HepG2 (cell line): ENCODE data around the gene ZMIZ1. TPM values are rescaled to one million over a fixed set of nuclear protein-coding genes. Genes with fewer than 3 reads are reported as not detected.

ENCODE experiments used
- ATAC-seq: fragments of 200-7000 bp; cut with Tn5 transposase; 3 replicates; pipeline ENCODE4 v1.9.1; 2020; ENCODE audit warnings: mild to moderate bottlenecking, moderate library complexity
- BruUV-seq: library from RNA; stranded (reverse); fragments of 400-500 nt; replicated peaks from 2 replicates; lab custom pipeline; 2021; lab: Mats Ljungman, UMichigan
- CTCF ChIA-PET: fragments of 300-600 bp; formaldehyde crosslinking; extraction: SDS; loops from one replicate; lab custom pipeline; 2021; ENCODE audit warnings: low total read pairs, inconsistent platforms, low intra/inter-chr PET ratio; lab: Yijun Ruan, JAX
- POLR2A ChIA-PET: fragments of 350-600 bp; sonication (Branson Sonifier 250); formaldehyde crosslinking; loops from one replicate; lab custom pipeline; 2020; ENCODE audit warnings: antibody characterized with exemption, inconsistent platforms; lab: Yijun Ruan, JAX
- DNase-seq: peaks from one replicate; pipeline ENCODE4 v3.0.0-alpha.2; 2015; ENCODE audit warnings: low spot score
- FAIRE-seq: peaks from 3 replicates; lab custom pipeline; 2011; peaks lifted over from hg19 to GRCh38; lab: Jason Lieb, UNC
- H2AFZ ChIP-seq: one replicate; pipeline ENCODE4 v1.6.1; 2011; ENCODE audit warnings: low read length, inconsistent platforms
- H3K27ac ChIP-seq: fragments of 300-600 bp; 3 replicates; pipeline ENCODE4 v1.8.0; 2011; ENCODE audit warnings: mixed run types, mild to moderate bottlenecking, mixed read lengths, low read length, inconsistent platforms; ENCODE audit not compliant: insufficient read depth; ENCODE audit errors: extremely low read length
- H3K27me3 ChIP-seq, 2 experiments: fragments of 200-600 bp in 1 of 2; 2 replicates in 1 of 2; 3 replicates in 1 of 2; pipeline versions ENCODE4 v1.6.0 to v1.8.0; 2011; ENCODE audit warnings: low read length in 2 of 2, mild to moderate bottlenecking in 2 of 2, moderate library complexity in 2 of 2, inconsistent platforms in 1 of 2; ENCODE audit not compliant: insufficient read depth in 2 of 2, control insufficient read depth in 1 of 2
- H3K36me3 ChIP-seq, 2 experiments: fragments of 200-600 bp in 1 of 2; replicated peaks in 1 of 2; 2 replicates in 1 of 2; 3 replicates in 1 of 2; pipeline versions ENCODE4 v1.5.1 to v1.8.0; 2011; ENCODE audit warnings: low read length in 2 of 2, inconsistent platforms in 1 of 2; ENCODE audit not compliant: insufficient read depth in 2 of 2, control insufficient read depth in 1 of 2
- H3K4me1 ChIP-seq: 2 replicates; pipeline ENCODE4 v1.5.1; 2012; ENCODE audit warnings: low read length, inconsistent platforms; ENCODE audit not compliant: insufficient read depth
- H3K4me2 ChIP-seq: 2 replicates; pipeline ENCODE4 v1.6.0; 2011; ENCODE audit warnings: low read depth, low read length, inconsistent platforms
- H3K4me3 ChIP-seq, 3 experiments: fragments of 200-600 bp in 1 of 3; sonication (generic), shearing (Covaris generic) in 1 of 3; replicated peaks in 1 of 3; 2 replicates each; pipeline ENCODE4 v1.5.1; 2011 to 2016; ENCODE audit warnings: low read length in 3 of 3, inconsistent platforms in 2 of 3, low read depth in 2 of 3, mild to moderate bottlenecking in 2 of 3, control low read depth in 1 of 3, mixed read lengths in 1 of 3; ENCODE audit not compliant: insufficient read depth in 1 of 3
- H3K79me2 ChIP-seq: one replicate; pipeline ENCODE4 v1.6.1; 2011; ENCODE audit warnings: low read length, inconsistent platforms; ENCODE audit not compliant: insufficient read depth
- H3K9ac ChIP-seq: 2 replicates; pipeline ENCODE4 v1.6.0; 2011; ENCODE audit warnings: mild to moderate bottlenecking, low read depth, low read length, inconsistent platforms; ENCODE audit not compliant: insufficient read depth
- H3K9me3 ChIP-seq: 2 replicates; pipeline ENCODE4 v1.5.1; 2012; ENCODE audit warnings: mild to moderate bottlenecking, low read length
- H4K20me1 ChIP-seq: 2 replicates; pipeline ENCODE4 v1.6.0; 2011; ENCODE audit warnings: inconsistent platforms, mild to moderate bottlenecking, low read length, moderate library complexity; ENCODE audit not compliant: insufficient read depth
- AGO2 ChIP-seq: fragments of 200-400 bp; formaldehyde crosslinking; optimal IDR thresholded peaks from 2 replicates; pipeline ENCODE3; 2017; ENCODE audit warnings: mild to moderate bottlenecking, low read depth, low read length, moderate library complexity
- ATF7 ChIP-seq, 2 experiments: fragments of 450-650 bp in 1 of 2; sonication (generic) in 1 of 2; formaldehyde crosslinking in 1 of 2; IDR thresholded peaks; 2 replicates each; pipeline versions ENCODE4 v1.4.0 to v1.6.1; 2016 to 2020; ENCODE audit warnings: antibody characterized with exemption in 1 of 2, mild to moderate bottlenecking in 1 of 2, missing genetic modification reagents in 1 of 2
- RFX5 ChIP-seq: IDR thresholded peaks from 2 replicates; pipeline ENCODE4 v1.6.1; 2011; ENCODE audit warnings: low read depth, low read length, improper control_type of control experiment
- ZNF543 ChIP-seq: sonication (generic); formaldehyde crosslinking; IDR thresholded peaks from 2 replicates; pipeline ENCODE4 v1.4.0; 2020; ENCODE audit warnings: mild to moderate bottlenecking, missing genetic modification reagents
- WGBS: methylation state at CpG from one replicate; pipeline ENCODE4 v1.1.6; 2017; ENCODE audit warnings: low lambda C conversion rate; 5-methylcytosine and 5-hydroxymethylcytosine counted together
- in situ Hi-C: cut with HindIII; loops from 2 replicates; pipeline ENCODE4 v1.10.0; 2017; ENCODE audit warnings: low pct_unique_long_range_greater_than_20kb; ENCODE audit not compliant: extremely low pct_ligation_motif_present
- intact Hi-C: fragments of 100-400 bp; cut with micrococcal nuclease; formaldehyde crosslinking; loops from one replicate; pipeline ENCODE4 v1.10.0; 2022; ENCODE audit not compliant: unreplicated experiment
- polyA plus RNA-seq, 8 experiments: library from polyadenylated mRNA; depleted of rRNA in 3 of 8; stranded (reverse) in 7 of 8; unstranded in 1 of 8; fragments of >200 nt; fragmentation: Illumina TruSeq in 4 of 8; extraction: Trizol in 4 of 8; gene quantifications; 2 replicates each; pipeline versions ENCODE4 v1.2.1 to v1.2.3, GENCODE V29; 2011 to 2016; ENCODE audit warnings: low read depth in 4 of 8, missing spikeins in 1 of 8, mixed read lengths in 1 of 8; ENCODE audit not compliant: insufficient read depth in 1 of 8
- total RNA-seq, 5 experiments: library from RNA; depleted of rRNA; stranded (reverse); fragments of >200 nt; fragmentation: Illumina TruSeq; extraction: Trizol; gene quantifications; 2 replicates each; pipeline ENCODE4 v1.2.3, GENCODE V29; 2016; ENCODE audit warnings: low read depth in 1 of 5
- TF ChIP-seq, protein P1 (sequence below): sonication (generic); formaldehyde crosslinking; IDR thresholded peaks from 2 replicates; pipeline ENCODE4 v1.5.1; 2020; ENCODE audit warnings: mild to moderate bottlenecking, missing genetic modification reagents, moderate library complexity

Gene ZMIZ1
- total and polyA plus RNA-seq, 2 of the 13 experiments (the other 11 are each of a cell fraction or from before 2014, with no cell fraction given) = 5.3 to 10.2 TPM

DNA sequence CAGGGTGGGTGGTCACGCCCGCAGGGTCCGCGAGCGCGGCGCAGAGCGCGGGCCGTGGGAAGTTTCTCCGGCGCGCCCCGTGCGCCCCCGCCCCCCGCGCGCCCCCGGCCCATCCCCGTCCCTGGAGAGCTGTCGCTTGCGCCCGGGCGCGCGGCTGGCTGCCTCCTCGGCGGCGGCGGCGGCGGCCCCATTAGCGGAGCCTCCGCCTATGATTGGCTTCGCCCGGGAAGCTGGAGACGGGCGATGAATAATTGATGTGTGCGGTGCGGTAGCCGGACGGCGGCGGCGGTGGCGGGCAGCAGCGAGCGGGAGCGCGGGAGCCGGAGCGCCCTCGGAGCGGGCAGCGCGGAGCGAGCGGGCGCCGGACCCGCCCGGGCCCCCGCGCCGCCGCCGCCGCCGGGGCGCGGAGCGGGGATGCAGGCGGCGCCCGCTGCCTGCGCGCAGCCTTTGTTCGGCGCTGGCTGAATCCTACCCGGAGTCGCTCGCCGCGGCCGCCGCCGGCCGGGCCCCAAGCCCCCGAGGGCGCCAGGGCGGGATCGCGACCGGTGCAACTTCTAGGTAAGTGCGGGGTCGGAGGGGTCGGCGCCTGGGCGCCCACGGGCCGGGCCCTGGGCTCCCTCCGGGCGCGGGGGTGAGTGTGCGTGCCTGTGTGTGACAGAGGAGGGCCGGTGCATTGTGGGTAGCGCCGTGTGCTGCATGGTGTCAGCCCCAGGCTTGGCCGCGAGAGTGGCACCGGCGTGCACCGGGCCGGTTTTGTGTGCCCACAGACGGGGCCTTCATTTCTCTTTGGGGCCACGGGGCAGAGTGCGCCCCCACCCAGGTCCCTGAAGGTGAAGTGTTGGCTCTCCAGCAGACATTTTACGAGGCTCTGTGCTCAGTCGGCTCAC is 174.7 kb downstream of the ZMIZ1 start:
- ATAC-seq (no peak), FAIRE-seq (no peak), DNase-seq (no peak)
- Histone ChIP-seq H3K9ac (no peak overlapping the region), H2AFZ (no peak overlapping the region), H3K27me3 (no peaks in the 10 kb centered on the region), H3K4me2 (no peak overlapping the region), H3K27ac (no peak overlapping the region), H3K79me2 (peaks cover 2% of the 10 kb centered on the region), H3K9me3 (no peaks in the 10 kb centered on the region), H3K36me3 (peaks cover 8 to 38% of the 10 kb centered on the region in 2 experiments; a peak in 4 of 5 replicates), H3K4me1 (no peaks in the 10 kb centered on the region), H3K4me3 (no peak overlapping the region), H4K20me1 (peaks cover 39% of the 10 kb centered on the region; the same call in 1 of the 2 replicates)
- intact Hi-C loops (no loop called here), in situ Hi-C loops (no loop called here)
- CTCF ChIA-PET = no interaction called here
- TF ChIP-seq ZNF543 (CRISPR knock-in tag) = no peak
- TF ChIP-seq, protein P1, sequence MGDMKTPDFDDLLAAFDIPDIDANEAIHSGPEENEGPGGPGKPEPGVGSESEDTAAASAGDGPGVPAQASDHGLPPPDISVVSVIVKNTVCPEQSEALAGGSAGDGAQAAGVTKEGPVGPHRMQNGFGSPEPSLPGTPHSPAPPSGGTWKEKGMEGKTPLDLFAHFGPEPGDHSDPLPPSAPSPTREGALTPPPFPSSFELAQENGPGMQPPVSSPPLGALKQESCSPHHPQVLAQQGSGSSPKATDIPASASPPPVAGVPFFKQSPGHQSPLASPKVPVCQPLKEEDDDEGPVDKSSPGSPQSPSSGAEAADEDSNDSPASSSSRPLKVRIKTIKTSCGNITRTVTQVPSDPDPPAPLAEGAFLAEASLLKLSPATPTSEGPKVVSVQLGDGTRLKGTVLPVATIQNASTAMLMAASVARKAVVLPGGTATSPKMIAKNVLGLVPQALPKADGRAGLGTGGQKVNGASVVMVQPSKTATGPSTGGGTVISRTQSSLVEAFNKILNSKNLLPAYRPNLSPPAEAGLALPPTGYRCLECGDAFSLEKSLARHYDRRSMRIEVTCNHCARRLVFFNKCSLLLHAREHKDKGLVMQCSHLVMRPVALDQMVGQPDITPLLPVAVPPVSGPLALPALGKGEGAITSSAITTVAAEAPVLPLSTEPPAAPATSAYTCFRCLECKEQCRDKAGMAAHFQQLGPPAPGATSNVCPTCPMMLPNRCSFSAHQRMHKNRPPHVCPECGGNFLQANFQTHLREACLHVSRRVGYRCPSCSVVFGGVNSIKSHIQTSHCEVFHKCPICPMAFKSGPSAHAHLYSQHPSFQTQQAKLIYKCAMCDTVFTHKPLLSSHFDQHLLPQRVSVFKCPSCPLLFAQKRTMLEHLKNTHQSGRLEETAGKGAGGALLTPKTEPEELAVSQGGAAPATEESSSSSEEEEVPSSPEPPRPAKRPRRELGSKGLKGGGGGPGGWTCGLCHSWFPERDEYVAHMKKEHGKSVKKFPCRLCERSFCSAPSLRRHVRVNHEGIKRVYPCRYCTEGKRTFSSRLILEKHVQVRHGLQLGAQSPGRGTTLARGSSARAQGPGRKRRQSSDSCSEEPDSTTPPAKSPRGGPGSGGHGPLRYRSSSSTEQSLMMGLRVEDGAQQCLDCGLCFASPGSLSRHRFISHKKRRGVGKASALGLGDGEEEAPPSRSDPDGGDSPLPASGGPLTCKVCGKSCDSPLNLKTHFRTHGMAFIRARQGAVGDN (CRISPR knock-in tag) = 0 out of 2 replicates have a peak, but pooled peaks have one; percentile 9
- no peak for TF ChIP-seq RFX5
- peak; percentile 44 for TF ChIP-seq AGO2
- no peak for TF ChIP-seq ATF7 (IDR thresholded peaks at IDR 0.05)
- TF ChIP-seq ATF7 (CRISPR knock-in tag; IDR thresholded peaks at IDR 0.05) = no peak
- BruUV-seq = no TSS peak
- WGBS = 99% methylated on average over 110 of the region's 120 CpGs
- POLR2A ChIA-PET = no interaction called here
